HepG2 (cell line): ENCODE measurements around the gene RPL18. TPM values are rescaled to one million over a fixed set of nuclear protein-coding genes. Genes with fewer than 3 reads are reported as not detected.

Source experiments
- CENPX ChIP-seq: sonication (generic); formaldehyde crosslinking; IDR thresholded peaks from 2 replicates; pipeline ENCODE4 v1.9.0; 2021; ENCODE audit warnings: mild to moderate bottlenecking, missing genetic modification reagents, moderate library complexity
- FOXM1 ChIP-seq: sonication (generic); formaldehyde crosslinking; IDR thresholded peaks from 2 replicates; pipeline ENCODE4 v1.5.0; 2020; ENCODE audit warnings: missing genetic modification reagents
- GABPB1 ChIP-seq: IDR thresholded peaks from 2 replicates; pipeline ENCODE4 v1.6.1; 2016; ENCODE audit warnings: mild to moderate bottlenecking, missing genetic modification reagents, moderate library complexity, missing compliant biosample characterization
- HDAC6 ChIP-seq: fragments of 200-600 bp; sonication (generic); IDR thresholded peaks from 2 replicates; pipeline ENCODE4 v1.7.0; 2017; ENCODE audit warnings: mild to moderate bottlenecking, antibody characterized with exemption, low read length, low read depth
- MXD4 ChIP-seq: IDR thresholded peaks from 2 replicates; pipeline ENCODE4 v1.6.1; 2016; ENCODE audit warnings: mild to moderate bottlenecking, missing biosample characterization, missing genetic modification reagents
- MYC ChIP-seq: sonication (generic); formaldehyde crosslinking; IDR thresholded peaks from 2 replicates; pipeline ENCODE4 v1.9.0; 2021; ENCODE audit warnings: missing genetic modification reagents, borderline replicate concordance
- NFE2 ChIP-seq: sonication (generic); formaldehyde crosslinking; IDR thresholded peaks from 2 replicates; pipeline ENCODE4 v1.4.0; 2020; ENCODE audit warnings: missing genetic modification reagents
- NFE2L1 ChIP-seq: sonication (generic); formaldehyde crosslinking; IDR thresholded peaks from 2 replicates; pipeline ENCODE4 v1.4.0; 2020; ENCODE audit warnings: missing genetic modification reagents, mild to moderate bottlenecking, borderline replicate concordance
- SRF ChIP-seq: IDR thresholded peaks from 2 replicates; pipeline ENCODE4 v1.6.1; 2011; ENCODE audit warnings: mild to moderate bottlenecking, low read depth, low read length, moderate library complexity
- SRY ChIP-seq: sonication (generic); formaldehyde crosslinking; IDR thresholded peaks from 2 replicates; pipeline ENCODE4 v1.8.0; 2022; ENCODE audit warnings: mild to moderate bottlenecking, missing genetic modification reagents
- TBL1XR1 ChIP-seq: fragments of 150-350 bp; IDR thresholded peaks from 2 replicates; pipeline ENCODE4 v1.6.1; 2014; ENCODE audit warnings: borderline replicate concordance, low read length; ENCODE audit not compliant: partially characterized antibody
- TCF7 ChIP-seq: sonication (generic); IDR thresholded peaks from 2 replicates; pipeline ENCODE4 v1.6.1; 2016; ENCODE audit warnings: antibody characterized with exemption, low read depth
- TP53 ChIP-seq: sonication (generic); formaldehyde crosslinking; conservative IDR thresholded peaks from 2 replicates; pipeline ENCODE4 v1.4.0; 2020; ENCODE audit warnings: missing genetic modification reagents
- ZKSCAN5 ChIP-seq: sonication (generic); formaldehyde crosslinking; IDR thresholded peaks from 2 replicates; pipeline ENCODE4 v1.5.1; 2020; ENCODE audit warnings: mild to moderate bottlenecking, missing genetic modification reagents
- ZMYM4 ChIP-seq: sonication (generic); formaldehyde crosslinking; IDR thresholded peaks from 2 replicates; pipeline ENCODE4 v1.8.1; 2023; ENCODE audit warnings: mild to moderate bottlenecking, missing genetic modification reagents
- ZNF282 ChIP-seq: fragments of 450-650 bp; IDR thresholded peaks from 2 replicates; pipeline ENCODE4 v1.6.1; 2018; ENCODE audit not compliant: partially characterized antibody
- polyA plus RNA-seq, 8 experiments: library from polyadenylated mRNA; depleted of rRNA in 3 of 8; stranded (reverse) in 7 of 8; unstranded in 1 of 8; fragments of >200 nt; fragmentation: Illumina TruSeq in 4 of 8; extraction: Trizol in 4 of 8; gene quantifications; 2 replicates each; pipeline versions ENCODE4 v1.2.1 to v1.2.3, GENCODE V29; 2011 to 2016; ENCODE audit warnings: low read depth in 4 of 8, missing spikeins in 1 of 8, mixed read lengths in 1 of 8; ENCODE audit not compliant: insufficient read depth in 1 of 8
- total RNA-seq, 5 experiments: library from RNA; depleted of rRNA; stranded (reverse); fragments of >200 nt; fragmentation: Illumina TruSeq; extraction: Trizol; gene quantifications; 2 replicates each; pipeline ENCODE4 v1.2.3, GENCODE V29; 2016; ENCODE audit warnings: low read depth in 1 of 5
- TF ChIP-seq, protein P1 (sequence below): sonication (generic); formaldehyde crosslinking; IDR thresholded peaks from 2 replicates; pipeline ENCODE4 v1.4.0; 2020; ENCODE audit warnings: missing genetic modification reagents, mild to moderate bottlenecking, borderline replicate concordance
- TF ChIP-seq, protein P2 (sequence below): sonication (generic); formaldehyde crosslinking; conservative IDR thresholded peaks from 2 replicates; pipeline ENCODE4 v1.5.0; 2020; ENCODE audit warnings: missing genetic modification reagents
- TF ChIP-seq, protein P3 (sequence below): sonication (generic); formaldehyde crosslinking; IDR thresholded peaks from 2 replicates; pipeline ENCODE4 v1.8.1; 2023; ENCODE audit warnings: mild to moderate bottlenecking, missing genetic modification reagents
- TF ChIP-seq, protein P4 (sequence below): sonication (generic); formaldehyde crosslinking; IDR thresholded peaks from 2 replicates; pipeline ENCODE4 v1.8.1; 2022; ENCODE audit warnings: low read depth, mild to moderate bottlenecking, missing genetic modification reagents
- TF ChIP-seq, protein P5 (sequence below): sonication (generic); formaldehyde crosslinking; IDR thresholded peaks from 2 replicates; pipeline ENCODE4 v1.8.0; 2022; ENCODE audit warnings: mild to moderate bottlenecking, missing genetic modification reagents

Gene RPL18
- total and polyA plus RNA-seq, 2 of the 13 experiments (the other 11 are each of a cell fraction or from before 2014, with no cell fraction given): 1,485 to 1,639 TPM

DNA sequence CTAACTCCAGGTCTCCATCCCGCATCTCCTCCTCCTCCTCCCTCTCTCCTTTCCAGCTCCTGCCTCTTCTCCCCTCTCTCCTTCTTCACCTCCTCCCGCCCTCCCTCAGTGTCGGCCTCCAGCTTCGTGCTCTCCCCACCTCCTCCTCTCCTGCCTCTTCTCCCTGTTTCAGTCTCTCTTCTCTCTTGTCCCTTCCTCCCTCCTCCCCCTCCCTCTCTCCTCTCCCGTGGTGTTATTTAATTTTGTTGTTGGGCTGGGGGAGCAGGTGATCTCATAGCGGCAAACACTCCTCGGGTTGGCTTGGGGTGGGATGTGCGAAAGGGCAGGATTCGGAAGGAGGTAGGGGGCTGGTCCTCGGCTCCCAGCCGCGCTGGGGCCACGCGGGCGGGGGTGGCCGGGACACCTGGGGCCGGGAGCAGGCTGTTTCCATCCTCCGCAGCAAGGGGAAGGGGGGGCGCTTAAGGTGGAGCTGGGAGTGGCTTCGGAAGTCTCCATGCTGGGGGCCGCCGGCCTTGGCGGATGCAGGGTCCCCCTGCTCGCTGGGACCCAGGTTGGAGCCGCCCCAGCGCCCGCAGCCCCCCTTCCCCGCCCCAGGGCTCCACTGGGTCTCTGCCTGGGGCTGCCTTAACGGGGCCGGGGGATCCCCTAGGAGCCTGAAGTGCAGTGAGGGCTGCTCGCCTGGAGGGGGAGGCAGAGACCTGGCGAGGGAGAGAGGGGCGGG lies 27.2 kb upstream of the RPL18 start, which contains the start of gene CA11 (continued):
- TF ChIP-seq, protein P1, sequence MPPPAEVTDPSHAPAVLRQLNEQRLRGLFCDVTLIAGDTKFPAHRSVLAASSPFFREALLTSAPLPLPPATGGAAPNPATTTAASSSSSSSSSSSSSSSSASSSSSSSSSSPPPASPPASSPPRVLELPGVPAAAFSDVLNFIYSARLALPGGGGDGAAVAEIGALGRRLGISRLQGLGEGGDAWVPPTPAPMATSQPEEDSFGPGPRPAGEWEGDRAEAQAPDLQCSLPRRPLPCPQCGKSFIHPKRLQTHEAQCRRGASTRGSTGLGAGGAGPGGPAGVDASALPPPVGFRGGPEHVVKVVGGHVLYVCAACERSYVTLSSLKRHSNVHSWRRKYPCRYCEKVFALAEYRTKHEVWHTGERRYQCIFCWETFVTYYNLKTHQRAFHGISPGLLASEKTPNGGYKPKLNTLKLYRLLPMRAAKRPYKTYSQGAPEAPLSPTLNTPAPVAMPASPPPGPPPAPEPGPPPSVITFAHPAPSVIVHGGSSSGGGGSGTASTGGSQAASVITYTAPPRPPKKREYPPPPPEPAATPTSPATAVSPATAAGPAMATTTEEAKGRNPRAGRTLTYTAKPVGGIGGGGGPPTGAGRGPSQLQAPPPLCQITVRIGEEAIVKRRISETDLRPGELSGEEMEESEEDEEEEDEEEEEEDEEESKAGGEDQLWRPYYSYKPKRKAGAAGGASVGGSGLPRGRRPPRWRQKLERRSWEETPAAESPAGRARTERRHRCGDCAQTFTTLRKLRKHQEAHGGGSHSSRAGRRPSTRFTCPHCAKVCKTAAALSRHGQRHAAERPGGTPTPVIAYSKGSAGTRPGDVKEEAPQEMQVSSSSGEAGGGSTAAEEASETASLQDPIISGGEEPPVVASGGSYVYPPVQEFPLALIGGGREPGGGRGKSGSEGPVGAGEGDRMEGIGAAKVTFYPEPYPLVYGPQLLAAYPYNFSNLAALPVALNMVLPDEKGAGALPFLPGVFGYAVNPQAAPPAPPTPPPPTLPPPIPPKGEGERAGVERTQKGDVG (CRISPR knock-in tag): no peak
- TF ChIP-seq CENPX (CRISPR knock-in tag) (no peak), TCF7 (no peak), MXD4 (no peak), TP53 (no peak), GABPB1 (CRISPR knock-in tag) (peak; percentile 58; the same call in 1 of the 2 replicates), TBL1XR1 (no peak), SRF (no peak), NFE2 (CRISPR knock-in tag) (no peak), ZKSCAN5 (CRISPR knock-in tag) (no peak), ZNF282 (no peak), ZMYM4 (no peak), NFE2L1 (CRISPR knock-in tag) (no peak), FOXM1 (CRISPR knock-in tag) (no peak), HDAC6 (no peak), SRY (CRISPR knock-in tag) (no peak), MYC (CRISPR knock-in tag) (no peak)
- TF ChIP-seq, protein P2, sequence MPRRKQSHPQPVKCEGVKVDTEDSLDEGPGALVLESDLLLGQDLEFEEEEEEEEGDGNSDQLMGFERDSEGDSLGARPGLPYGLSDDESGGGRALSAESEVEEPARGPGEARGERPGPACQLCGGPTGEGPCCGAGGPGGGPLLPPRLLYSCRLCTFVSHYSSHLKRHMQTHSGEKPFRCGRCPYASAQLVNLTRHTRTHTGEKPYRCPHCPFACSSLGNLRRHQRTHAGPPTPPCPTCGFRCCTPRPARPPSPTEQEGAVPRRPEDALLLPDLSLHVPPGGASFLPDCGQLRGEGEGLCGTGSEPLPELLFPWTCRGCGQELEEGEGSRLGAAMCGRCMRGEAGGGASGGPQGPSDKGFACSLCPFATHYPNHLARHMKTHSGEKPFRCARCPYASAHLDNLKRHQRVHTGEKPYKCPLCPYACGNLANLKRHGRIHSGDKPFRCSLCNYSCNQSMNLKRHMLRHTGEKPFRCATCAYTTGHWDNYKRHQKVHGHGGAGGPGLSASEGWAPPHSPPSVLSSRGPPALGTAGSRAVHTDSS (CRISPR knock-in tag): no peak
- TF ChIP-seq, protein P3, sequence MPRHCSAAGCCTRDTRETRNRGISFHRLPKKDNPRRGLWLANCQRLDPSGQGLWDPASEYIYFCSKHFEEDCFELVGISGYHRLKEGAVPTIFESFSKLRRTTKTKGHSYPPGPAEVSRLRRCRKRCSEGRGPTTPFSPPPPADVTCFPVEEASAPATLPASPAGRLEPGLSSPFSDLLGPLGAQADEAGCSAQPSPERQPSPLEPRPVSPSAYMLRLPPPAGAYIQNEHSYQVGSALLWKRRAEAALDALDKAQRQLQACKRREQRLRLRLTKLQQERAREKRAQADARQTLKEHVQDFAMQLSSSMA (CRISPR knock-in tag): no peak
- TF ChIP-seq, protein P4, sequence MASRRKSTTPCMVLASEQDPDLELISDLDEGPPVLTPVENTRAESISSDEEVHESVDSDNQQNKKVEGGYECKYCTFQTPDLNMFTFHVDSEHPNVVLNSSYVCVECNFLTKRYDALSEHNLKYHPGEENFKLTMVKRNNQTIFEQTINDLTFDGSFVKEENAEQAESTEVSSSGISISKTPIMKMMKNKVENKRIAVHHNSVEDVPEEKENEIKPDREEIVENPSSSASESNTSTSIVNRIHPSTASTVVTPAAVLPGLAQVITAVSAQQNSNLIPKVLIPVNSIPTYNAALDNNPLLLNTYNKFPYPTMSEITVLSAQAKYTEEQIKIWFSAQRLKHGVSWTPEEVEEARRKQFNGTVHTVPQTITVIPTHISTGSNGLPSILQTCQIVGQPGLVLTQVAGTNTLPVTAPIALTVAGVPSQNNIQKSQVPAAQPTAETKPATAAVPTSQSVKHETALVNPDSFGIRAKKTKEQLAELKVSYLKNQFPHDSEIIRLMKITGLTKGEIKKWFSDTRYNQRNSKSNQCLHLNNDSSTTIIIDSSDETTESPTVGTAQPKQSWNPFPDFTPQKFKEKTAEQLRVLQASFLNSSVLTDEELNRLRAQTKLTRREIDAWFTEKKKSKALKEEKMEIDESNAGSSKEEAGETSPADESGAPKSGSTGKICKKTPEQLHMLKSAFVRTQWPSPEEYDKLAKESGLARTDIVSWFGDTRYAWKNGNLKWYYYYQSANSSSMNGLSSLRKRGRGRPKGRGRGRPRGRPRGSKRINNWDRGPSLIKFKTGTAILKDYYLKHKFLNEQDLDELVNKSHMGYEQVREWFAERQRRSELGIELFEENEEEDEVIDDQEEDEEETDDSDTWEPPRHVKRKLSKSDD (CRISPR knock-in tag): no peak
- TF ChIP-seq, protein P5, sequence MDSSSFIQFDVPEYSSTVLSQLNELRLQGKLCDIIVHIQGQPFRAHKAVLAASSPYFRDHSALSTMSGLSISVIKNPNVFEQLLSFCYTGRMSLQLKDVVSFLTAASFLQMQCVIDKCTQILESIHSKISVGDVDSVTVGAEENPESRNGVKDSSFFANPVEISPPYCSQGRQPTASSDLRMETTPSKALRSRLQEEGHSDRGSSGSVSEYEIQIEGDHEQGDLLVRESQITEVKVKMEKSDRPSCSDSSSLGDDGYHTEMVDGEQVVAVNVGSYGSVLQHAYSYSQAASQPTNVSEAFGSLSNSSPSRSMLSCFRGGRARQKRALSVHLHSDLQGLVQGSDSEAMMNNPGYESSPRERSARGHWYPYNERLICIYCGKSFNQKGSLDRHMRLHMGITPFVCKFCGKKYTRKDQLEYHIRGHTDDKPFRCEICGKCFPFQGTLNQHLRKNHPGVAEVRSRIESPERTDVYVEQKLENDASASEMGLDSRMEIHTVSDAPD (CRISPR knock-in tag): no peak
